HEK293T (cell line): ENCODE results near the gene HMGN1.

Source experiments
- CTCF ChIA-PET: fragments of 350-600 bp; formaldehyde crosslinking; extraction: SDS; loops from one replicate; lab custom pipeline; 2021; ENCODE audit warnings: antibody characterized with exemption, inconsistent platforms; lab: Yijun Ruan, JAX
- POLR2A ChIA-PET: fragments of 350-600 bp; formaldehyde crosslinking; extraction: SDS; loops from one replicate; lab custom pipeline; 2020; ENCODE audit warnings: antibody characterized with exemption, inconsistent platforms; lab: Yijun Ruan, JAX
- DNase-seq: peaks from one replicate; pipeline ENCODE4 v3.0.0; 2012; ENCODE audit warnings: mixed read lengths; ENCODE audit errors: extremely low spot score
- ARNT ChIP-seq: fragments of 450-650 bp; IDR thresholded peaks from 2 replicates; pipeline ENCODE4 v1.6.1; 2017; ENCODE audit warnings: mild to moderate bottlenecking
- BHLHE40 ChIP-seq: fragments of 450-650 bp; IDR thresholded peaks from 2 replicates; pipeline ENCODE4 v1.6.1; 2016; ENCODE audit warnings: mild to moderate bottlenecking, moderate library complexity, borderline replicate concordance
- CTBP1 ChIP-seq: fragments of 450-650 bp; IDR thresholded peaks from 2 replicates; pipeline ENCODE4 v1.6.1; 2016; ENCODE audit warnings: borderline replicate concordance
- ELF4 ChIP-seq: fragments of 450-650 bp; IDR thresholded peaks from 2 replicates; pipeline ENCODE4 v1.6.1; 2017; ENCODE audit warnings: antibody characterized with exemption
- FOXA1 ChIP-seq: fragments of 450-650 bp; IDR thresholded peaks from 2 replicates; pipeline ENCODE4 v1.6.1; 2016; ENCODE audit warnings: mild to moderate bottlenecking
- FOXK2 ChIP-seq: fragments of 450-650 bp; IDR thresholded peaks from 2 replicates; pipeline ENCODE4 v1.6.1; 2016; ENCODE audit warnings: mild to moderate bottlenecking
- FOXM1 ChIP-seq: fragments of 450-650 bp; IDR thresholded peaks from 2 replicates; pipeline ENCODE4 v1.6.1; 2017; ENCODE audit warnings: mild to moderate bottlenecking, borderline replicate concordance
- HDGF ChIP-seq: fragments of 450-650 bp; IDR thresholded peaks from 2 replicates; pipeline ENCODE4 v1.6.1; 2017; ENCODE audit warnings: antibody characterized with exemption, borderline replicate concordance
- L3MBTL2 ChIP-seq: fragments of 450-650 bp; conservative IDR thresholded peaks from 2 replicates; pipeline ENCODE4 v1.6.1; 2016; ENCODE audit warnings: mild to moderate bottlenecking
- LEF1 ChIP-seq: fragments of 450-650 bp; IDR thresholded peaks from 2 replicates; pipeline ENCODE4 v1.6.1; 2017; ENCODE audit warnings: mild to moderate bottlenecking, borderline replicate concordance
- NFRKB ChIP-seq: fragments of 450-650 bp; IDR thresholded peaks from 2 replicates; pipeline ENCODE4 v1.6.1; 2016; ENCODE audit warnings: mild to moderate bottlenecking, moderate library complexity
- PKNOX1 ChIP-seq: fragments of 450-650 bp; IDR thresholded peaks from 2 replicates; pipeline ENCODE4 v1.6.1; 2016
- SP1 ChIP-seq: fragments of 450-650 bp; IDR thresholded peaks from 2 replicates; pipeline ENCODE4 v1.6.1; 2017
- SUZ12 ChIP-seq: fragments of 450-650 bp; IDR thresholded peaks from 2 replicates; pipeline ENCODE4 v1.6.1; 2016; ENCODE audit warnings: mild to moderate bottlenecking
- TARDBP ChIP-seq: fragments of 450-650 bp; IDR thresholded peaks from 2 replicates; pipeline ENCODE4 v1.6.1; 2016
- ZNF384 ChIP-seq: fragments of 450-650 bp; IDR thresholded peaks from 2 replicates; pipeline ENCODE4 v1.6.1; 2016

The HMGN1 gene

GRCh38 chr21:39362733-39363132 is 13.8 kb upstream of the HMGN1 start:
- CTCF ChIA-PET = interaction anchor here (0.9 kb wide), 1 partner anchor 18 kb away, joined by 3 read pairs; a partner anchor contains a TSS
- no peak for TF ChIP-seq ZNF384
- no peak for TF ChIP-seq FOXA1
- TF ChIP-seq SUZ12 = no peak
- no peak for TF ChIP-seq TARDBP
- TF ChIP-seq PKNOX1 = no peak
- TF ChIP-seq CTBP1 = no peak
- TF ChIP-seq NFRKB = no peak
- TF ChIP-seq ELF4 = no peak
- no peak for TF ChIP-seq HDGF
- no peak for TF ChIP-seq FOXK2
- no peak for TF ChIP-seq ARNT
- no peak for TF ChIP-seq BHLHE40
- TF ChIP-seq L3MBTL2 = no peak
- TF ChIP-seq LEF1 = no peak
- POLR2A ChIA-PET = interaction anchor here (1.0 to 3.2 kb wide), 2 partner anchors 14 to 25 kb away, joined by 4 to 18 read pairs; partner anchors contain the start of gene HMGN1
- DNase-seq = no peak

- no peak for TF ChIP-seq ARNT
- no peak for TF ChIP-seq HDGF
- TF ChIP-seq ELF4 = no peak
- TF ChIP-seq TARDBP = no peak
- no peak for TF ChIP-seq L3MBTL2
- TF ChIP-seq PKNOX1 = no peak
- no peak for DNase-seq
- ChIA-PET POLR2A (interaction anchor here (0.6 to 1.5 kb wide), 3 partner anchors 10 to 45 kb away, joined by 3 to 8 read pairs (median 3); partner anchors contain the start of gene HMGN1), CTCF (no interaction called here)
Observed at GRCh38 chr21:39359382-39359781, 10.5 kb upstream of the HMGN1 start.

DNA sequence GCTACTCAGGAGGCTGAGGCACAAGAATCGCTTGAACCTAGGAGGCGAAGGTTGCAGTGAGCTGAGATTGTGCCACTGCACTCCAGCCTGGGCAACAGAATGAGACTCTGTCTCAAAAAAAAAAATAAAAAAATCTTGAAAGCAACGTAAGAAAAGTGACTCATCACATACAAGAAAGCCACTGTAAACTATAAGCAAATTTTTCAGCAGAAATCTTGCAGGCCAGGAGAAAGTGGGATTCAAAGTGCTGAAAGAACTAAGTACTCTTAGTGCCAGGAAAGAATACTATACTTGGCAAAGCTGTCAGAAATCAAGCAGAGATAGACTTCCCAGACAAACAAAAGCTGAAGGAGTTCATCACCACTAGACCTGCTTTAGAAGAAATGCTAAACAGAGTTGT is 4.4 kb upstream of the HMGN1 start:
- ChIA-PET CTCF (no interaction called here), POLR2A (no interaction called here)
- no peak for DNase-seq
- no peak for TF ChIP-seq PKNOX1
- TF ChIP-seq TARDBP = no peak
- no peak for TF ChIP-seq L3MBTL2
- TF ChIP-seq SUZ12 = no peak
- no peak for TF ChIP-seq FOXK2
- no peak for TF ChIP-seq FOXM1
- no peak for TF ChIP-seq LEF1
- no peak for TF ChIP-seq ARNT
- TF ChIP-seq FOXA1 = no peak
- TF ChIP-seq ZNF384 = no peak
- TF ChIP-seq CTBP1 = no peak
- TF ChIP-seq ELF4 = no peak
- no peak for TF ChIP-seq SP1
- no peak for TF ChIP-seq HDGF
- no peak for TF ChIP-seq BHLHE40
- no peak for TF ChIP-seq NFRKB

DNA sequence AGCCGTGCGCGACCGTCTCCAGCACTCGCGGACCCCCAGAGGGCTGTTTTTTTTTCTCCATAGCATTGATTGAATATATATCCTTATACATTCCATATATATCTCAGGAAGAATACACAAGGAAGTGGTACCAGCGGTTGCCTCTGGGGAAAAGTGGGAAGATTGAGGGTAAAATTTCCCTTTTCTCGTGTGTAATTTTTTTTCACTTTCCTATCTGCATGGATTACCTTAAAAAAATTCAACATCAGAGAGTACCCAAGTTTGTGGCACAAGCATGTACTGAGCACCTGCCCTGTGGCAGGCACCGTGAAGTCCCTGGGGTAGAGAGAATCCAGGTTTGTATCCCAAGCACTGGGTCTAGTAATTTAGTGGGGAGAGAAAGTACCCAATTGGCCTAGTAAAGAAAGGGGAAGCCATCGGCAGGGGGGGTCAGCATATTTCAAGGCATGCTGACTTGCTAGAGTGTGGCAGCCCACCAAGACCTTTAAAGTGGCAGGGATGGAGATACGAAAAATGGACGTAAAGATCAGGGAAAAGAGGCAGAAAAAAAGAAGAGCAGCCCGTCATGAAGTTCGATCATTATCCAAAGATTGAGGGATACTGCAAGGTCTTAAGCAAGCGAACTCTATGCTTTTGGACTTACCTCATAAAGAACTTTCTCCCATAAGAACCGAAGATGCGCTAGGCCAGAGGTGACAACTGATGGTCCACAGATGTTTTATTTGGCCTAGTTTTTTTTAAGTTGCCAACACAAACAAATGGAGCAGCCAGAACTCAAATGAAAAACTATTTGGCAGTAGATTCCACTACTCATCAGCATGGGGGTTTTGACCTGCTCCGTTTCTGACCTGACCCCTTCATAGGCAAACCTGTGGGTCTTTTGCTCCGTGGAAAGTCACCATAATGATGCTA is 1.5 kb upstream of the HMGN1 start:
- TF ChIP-seq ARNT (no peak), SP1 (no peak), BHLHE40 (no peak), FOXK2 (no peak), LEF1 (no peak), L3MBTL2 (no peak), TARDBP (no peak), NFRKB (no peak), ZNF384 (no peak), SUZ12 (no peak), FOXM1 (no peak), ELF4 (no peak), FOXA1 (no peak)
- CTCF ChIA-PET = no interaction called here
- DNase-seq = no peak
- POLR2A ChIA-PET = interaction anchor here (1.2 to 3.4 kb wide), 11 partner anchors 9 to 167 kb away, joined by 5 to 41 read pairs (median 9); partner anchors contain the start of genes BRWD1 and PSMG1

GRCh38 chr21:39349211-39350093 is 564 bp upstream of the HMGN1 start:
- ChIA-PET POLR2A (interaction anchor here (0.6 to 3.4 kb wide), 15 partner anchors 8 to 166 kb away, joined by 4 to 41 read pairs (median 8); partner anchors contain the start of genes BRWD1 and PSMG1), CTCF (no interaction called here)
- DNase-seq = peak; percentile 98
- TF ChIP-seq L3MBTL2 (peak; percentile 87), PKNOX1 (no peak), FOXM1 (no peak), ELF4 (peak; percentile 66)
